Endodermal cell (in vitro differentiated cells): ENCODE measurements around the gene PBLD. TPM values are rescaled to one million over a fixed set of nuclear protein-coding genes. Genes with fewer than 3 reads are reported as not detected.

Source experiments
- DNase-seq: peaks from one replicate; pipeline ENCODE4 v3.0.0-alpha.2; 2017
- H3K27ac ChIP-seq: 2 replicates; pipeline ENCODE4 v1.5.1; 2013; ENCODE audit warnings: mild to moderate bottlenecking, low read depth, low read length, moderate library complexity
- H3K27me3 ChIP-seq: 2 replicates; pipeline ENCODE4 v1.6.1; 2013; ENCODE audit warnings: mild to moderate bottlenecking, low read length, moderate library complexity; ENCODE audit not compliant: insufficient read depth, control insufficient read depth, poor library complexity, severe bottlenecking
- H3K36me3 ChIP-seq: 2 replicates; pipeline ENCODE4 v1.7.0; 2013; ENCODE audit warnings: mild to moderate bottlenecking, low read length, moderate library complexity; ENCODE audit not compliant: control insufficient read depth, insufficient read depth
- H3K4me1 ChIP-seq: one replicate; pipeline ENCODE4 v1.7.0; 2013; ENCODE audit warnings: low read length; ENCODE audit not compliant: control insufficient read depth, insufficient read depth
- H3K4me3 ChIP-seq: 2 replicates; pipeline ENCODE4 v1.5.1; 2013; ENCODE audit warnings: mild to moderate bottlenecking, low read length, moderate library complexity
- H3K9ac ChIP-seq: 2 replicates; pipeline ENCODE4 v1.6.1; 2013; ENCODE audit warnings: mild to moderate bottlenecking, low read length, moderate library complexity; ENCODE audit not compliant: poor library complexity, severe bottlenecking; ENCODE audit errors: extremely low read depth
- H3K9me3 ChIP-seq: 2 replicates; pipeline ENCODE4 v1.6.1; 2013; ENCODE audit warnings: mild to moderate bottlenecking, low read length, moderate library complexity; ENCODE audit not compliant: control insufficient read depth
- H3K27ac Mint-ChIP-seq: 2 replicates; pipeline ENCODE4 v1.8.0; 2020; ENCODE audit warnings: mixed read lengths
- H3K27me3 Mint-ChIP-seq: 2 replicates; pipeline ENCODE4 v1.8.0; 2021; ENCODE audit warnings: mild to moderate bottlenecking, mixed read lengths; ENCODE audit not compliant: insufficient read depth
- H3K36me3 Mint-ChIP-seq: 2 replicates; pipeline ENCODE4 v1.8.0; 2020; ENCODE audit warnings: low read depth, mixed read lengths
- H3K4me1 Mint-ChIP-seq: 2 replicates; pipeline ENCODE4 v1.8.0; 2020; ENCODE audit warnings: mixed read lengths
- H3K4me3 Mint-ChIP-seq: 2 replicates; pipeline ENCODE4 v1.8.0; 2020; ENCODE audit warnings: mild to moderate bottlenecking, moderate library complexity, mixed read lengths
- H3K9me3 Mint-ChIP-seq: 2 replicates; pipeline ENCODE4 v1.8.0; 2020; ENCODE audit warnings: mild to moderate bottlenecking, mixed read lengths
- CTCF ChIP-seq: fragments of 200-600 bp; sonication (generic); conservative IDR thresholded peaks from 2 replicates; pipeline ENCODE4 v1.5.0; 2021; ENCODE audit warnings: antibody characterized with exemption, mild to moderate bottlenecking
- WGBS, 2 experiments: methylation state at CpG; one replicate each; pipeline versions ENCODE4 v1.1.5 to v1.1.7; 2013; ENCODE audit warnings: missing lambda C conversion rate in 2 of 2, mixed read lengths in 1 of 2; ENCODE audit not compliant: insufficient coverage in 1 of 2, insufficient read length in 1 of 2; 5-methylcytosine and 5-hydroxymethylcytosine counted together
- total RNA-seq, 2 donors: library from RNA; stranded (reverse); fragmentation: NEBNext Ultra II Directional in 1 of 2; extraction: Animal tissue kit (Norgen Biotek cat#: 25700) in 1 of 2; gene quantifications; 2 replicates in 1 of 2; 3 replicates in 1 of 2; pipeline ENCODE4 v1.2.1, GENCODE V29; 2021

The PBLD gene
- total RNA-seq, 2 donors from 2014 or later = 5.0 to 5.3 TPM

GRCh38 chr10:68303849-68304412, 28.8 kb downstream of the PBLD start:
- Histone ChIP-seq H3K27me3 (no peaks in the 10 kb centered on the region), H3K9ac (no peak overlapping the region), H3K4me3 (no peak overlapping the region), H3K9me3 (no peaks in the 10 kb centered on the region), H3K4me1 (no peaks in the 10 kb centered on the region), H3K27ac (no peak overlapping the region), H3K36me3 (no peaks in the 10 kb centered on the region)
- Mint-ChIP-seq H3K27me3 (no peaks in the 10 kb centered on the region), H3K4me1 (peaks cover 9% of the 10 kb centered on the region), H3K36me3 (no peaks in the 10 kb centered on the region), H3K27ac (peak overlapping the region; percentile 16), H3K4me3 (no peak overlapping the region), H3K9me3 (no peaks in the 10 kb centered on the region)
- 78 to 95% methylated on average over 4 to 6 of the region's 7 CpGs for WGBS, 2 experiments
- DNase-seq = no peak
- TF ChIP-seq CTCF = no peak

GRCh38 chr10:68302871-68303270, 29.9 kb downstream of the PBLD start:
- no peak overlapping the region for H3K4me3 ChIP-seq
- H3K9ac ChIP-seq = no peak overlapping the region
- no peaks in the 10 kb centered on the region for H3K27me3 ChIP-seq
- TF ChIP-seq CTCF = no peak
- H3K9me3 Mint-ChIP-seq = no peaks in the 10 kb centered on the region
- no peak overlapping the region for H3K27ac Mint-ChIP-seq
- H3K27ac ChIP-seq = no peak overlapping the region
- no peaks in the 10 kb centered on the region for H3K9me3 ChIP-seq
- peaks cover 9% of the 10 kb centered on the region for H3K4me1 Mint-ChIP-seq
- DNase-seq = no peak
- no peaks in the 10 kb centered on the region for H3K4me1 ChIP-seq
- H3K36me3 Mint-ChIP-seq = no peaks in the 10 kb centered on the region
- WGBS, 2 experiments = 61 to 78% methylated on average over 4 to 5 of the region's 5 CpGs
- H3K27me3 Mint-ChIP-seq = no peaks in the 10 kb centered on the region
- no peak overlapping the region for H3K4me3 Mint-ChIP-seq
- H3K36me3 ChIP-seq = no peaks in the 10 kb centered on the region

- H3K27me3 Mint-ChIP-seq = no peaks in the 10 kb centered on the region
These were observed 30.3 kb downstream of the PBLD start for GRCh38 chr10:68302503-68302823.

More at GRCh38 chr10:68302503-68302823, 30.3 kb downstream of the PBLD start:
- H3K36me3 ChIP-seq = no peaks in the 10 kb centered on the region
- H3K9ac ChIP-seq = no peak overlapping the region
- no peaks in the 10 kb centered on the region for H3K4me1 ChIP-seq
- Mint-ChIP-seq H3K36me3 (no peaks in the 10 kb centered on the region), H3K4me3 (no peak overlapping the region), H3K27ac (no peak overlapping the region), H3K4me1 (peaks cover 9% of the 10 kb centered on the region), H3K9me3 (no peaks in the 10 kb centered on the region)
- no peaks in the 10 kb centered on the region for H3K27me3 ChIP-seq
- WGBS, 2 experiments = 42 to 43% methylated on average over 2 of the region's 2 CpGs
- DNase-seq = no peak
- no peak overlapping the region for H3K27ac ChIP-seq
- no peak for TF ChIP-seq CTCF
- H3K4me3 ChIP-seq = no peak overlapping the region
- no peaks in the 10 kb centered on the region for H3K9me3 ChIP-seq
